ENCODE results near the gene ABCC1.

DNA sequence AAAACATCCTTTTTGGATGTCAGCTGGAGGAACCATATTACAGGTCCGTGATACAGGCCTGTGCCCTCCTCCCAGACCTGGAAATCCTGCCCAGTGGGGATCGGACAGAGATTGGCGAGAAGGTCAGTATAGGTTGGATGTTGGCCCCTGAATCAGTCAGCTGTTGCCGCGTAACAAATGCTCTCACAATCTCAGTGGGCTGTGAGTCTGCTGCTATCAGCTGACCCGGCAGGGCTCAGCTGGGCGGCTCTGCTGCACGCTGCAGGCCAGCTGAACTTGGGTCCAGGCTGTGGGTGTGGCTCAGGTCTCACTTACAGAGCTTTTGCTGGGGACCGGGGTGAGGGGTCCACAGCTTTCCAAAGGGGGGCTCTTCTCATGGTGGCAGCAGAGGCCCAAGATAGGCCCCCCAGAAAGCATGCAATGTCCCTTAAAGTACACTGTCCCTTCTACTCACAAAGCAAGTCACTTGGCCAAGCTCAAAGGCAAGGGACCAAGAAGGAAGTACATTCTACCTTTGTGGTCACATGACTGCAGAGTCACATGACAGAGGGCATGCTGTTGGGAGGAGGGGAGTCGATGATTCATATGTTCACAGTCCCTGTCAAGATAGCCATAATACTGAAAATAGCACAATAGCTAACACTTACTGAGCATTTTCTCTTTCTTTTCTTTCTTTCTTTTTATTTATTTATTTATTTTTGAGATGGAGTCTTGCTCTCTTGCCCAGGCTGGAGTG, 134.2 kb downstream of the ABCC1 start:
- TF ChIP-seq, protein P1, sequence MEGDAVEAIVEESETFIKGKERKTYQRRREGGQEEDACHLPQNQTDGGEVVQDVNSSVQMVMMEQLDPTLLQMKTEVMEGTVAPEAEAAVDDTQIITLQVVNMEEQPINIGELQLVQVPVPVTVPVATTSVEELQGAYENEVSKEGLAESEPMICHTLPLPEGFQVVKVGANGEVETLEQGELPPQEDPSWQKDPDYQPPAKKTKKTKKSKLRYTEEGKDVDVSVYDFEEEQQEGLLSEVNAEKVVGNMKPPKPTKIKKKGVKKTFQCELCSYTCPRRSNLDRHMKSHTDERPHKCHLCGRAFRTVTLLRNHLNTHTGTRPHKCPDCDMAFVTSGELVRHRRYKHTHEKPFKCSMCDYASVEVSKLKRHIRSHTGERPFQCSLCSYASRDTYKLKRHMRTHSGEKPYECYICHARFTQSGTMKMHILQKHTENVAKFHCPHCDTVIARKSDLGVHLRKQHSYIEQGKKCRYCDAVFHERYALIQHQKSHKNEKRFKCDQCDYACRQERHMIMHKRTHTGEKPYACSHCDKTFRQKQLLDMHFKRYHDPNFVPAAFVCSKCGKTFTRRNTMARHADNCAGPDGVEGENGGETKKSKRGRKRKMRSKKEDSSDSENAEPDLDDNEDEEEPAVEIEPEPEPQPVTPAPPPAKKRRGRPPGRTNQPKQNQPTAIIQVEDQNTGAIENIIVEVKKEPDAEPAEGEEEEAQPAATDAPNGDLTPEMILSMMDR (IDR thresholded peaks at IDR 0.05), result no peak
- TF ChIP-seq POLR2AphosphoS5 (IDR thresholded peaks at IDR 0.05) (no peak), POLR2A (IDR thresholded peaks at IDR 0.05) (no peak)
